Activated T-helper 1 cell treated with anti-CD3 and anti-CD28 coated beads, Interleukin-12 subunit alpha, Interleukin-12 subunit beta, Interleukin-2, Interleukin-4 antibody, amounts not matched to agents 30 ng/mL and 10 ng/mL and 1 ng/mL, durations not matched to agents 14 hours and 24 hours and 36 hours (primary cell): Measurements from ENCODE around the gene ZBTB20. TPM values are rescaled to one million over a fixed set of nuclear protein-coding genes. Genes with fewer than 3 reads are reported as not detected.

Experiments
- DNase-seq: peaks from one replicate; pipeline ENCODE4 v3.0.0; 2021; ENCODE audit warnings: low spot score
- H3K27ac Mint-ChIP-seq: one replicate; pipeline ENCODE4 v1.8.0; 2021; ENCODE audit warnings: mild to moderate bottlenecking, mixed read lengths
- H3K27me3 Mint-ChIP-seq: one replicate; pipeline ENCODE4 v1.8.0; 2022; ENCODE audit warnings: mild to moderate bottlenecking, moderate library complexity, mixed read lengths; ENCODE audit not compliant: insufficient read depth
- H3K36me3 Mint-ChIP-seq: one replicate; pipeline ENCODE4 v1.8.0; 2021; ENCODE audit warnings: low read depth, mixed read lengths
- H3K4me1 Mint-ChIP-seq: one replicate; pipeline ENCODE4 v1.8.0; 2021; ENCODE audit warnings: low read depth, mixed read lengths
- H3K4me3 Mint-ChIP-seq: one replicate; pipeline ENCODE4 v1.8.0; 2021; ENCODE audit warnings: mild to moderate bottlenecking, moderate library complexity, mixed read lengths
- H3K9me3 Mint-ChIP-seq: one replicate; pipeline ENCODE4 v1.8.0; 2021; ENCODE audit warnings: mixed read lengths
- intact Hi-C: fragments of 100-400 bp; cut with micrococcal nuclease; formaldehyde crosslinking; loops from one replicate; pipeline ENCODE4 v1.15.1; 2024
- total RNA-seq: library from RNA; stranded (reverse); gene quantifications from 2 replicates; pipeline ENCODE4 v1.2.3, GENCODE V29; 2022

The ZBTB20 gene
- total RNA-seq, 1 donor from 2014 or later: 4.1 TPM

DNA sequence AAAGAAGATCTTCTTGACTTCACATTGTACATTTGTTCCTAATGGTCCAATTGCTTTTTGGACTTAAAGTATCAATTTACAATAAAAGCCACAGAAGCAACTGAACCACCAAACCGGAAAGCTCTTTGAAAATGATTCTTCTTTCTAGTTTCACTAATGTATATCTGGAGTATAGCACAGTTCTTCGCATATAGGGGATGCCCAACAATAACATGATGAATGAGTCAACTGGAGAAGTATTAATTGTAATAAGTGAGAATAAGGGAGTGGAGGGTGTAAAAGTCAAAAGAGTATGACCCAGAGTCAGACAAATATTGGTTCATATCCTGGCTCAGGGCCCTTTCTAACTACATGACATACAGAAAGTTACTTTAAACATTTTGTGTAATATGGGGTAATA is 425.2 kb downstream of the ZBTB20 start:
- intact Hi-C loops: no loop called here

DNA sequence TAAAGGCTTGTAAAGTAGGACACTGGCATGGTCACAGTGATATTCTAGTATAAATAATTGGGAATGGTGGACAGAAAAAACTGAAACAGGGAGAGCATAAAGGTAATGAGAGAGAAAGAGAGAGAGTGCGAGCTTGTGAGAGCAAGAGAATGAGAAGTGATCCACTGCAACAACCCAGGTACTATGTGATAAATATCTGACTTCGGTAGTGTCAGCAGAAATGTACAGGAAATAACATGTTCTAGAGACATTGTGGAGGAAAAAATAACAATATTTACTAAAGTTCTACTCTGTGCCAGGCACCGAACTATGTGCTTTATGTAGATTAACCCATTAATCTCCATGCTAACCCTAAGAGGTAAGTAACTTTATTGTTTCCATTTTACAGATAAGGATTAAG is 425.9 kb downstream of the ZBTB20 start:
- intact Hi-C loops: no loop called here
- Mint-ChIP-seq H3K4me3 (no peak overlapping the region), H3K9me3 (no peaks in the 10 kb centered on the region), H3K27ac (no peak overlapping the region), H3K27me3 (peaks cover 2% of the 10 kb centered on the region), H3K4me1 (peaks cover 5% of the 10 kb centered on the region), H3K36me3 (peaks cover 2% of the 10 kb centered on the region)
- no peak for DNase-seq

More for the DNA sequence above, 425.2 kb downstream of the ZBTB20 start:
- Mint-ChIP-seq H3K27ac (no peak overlapping the region), H3K36me3 (peaks cover 2% of the 10 kb centered on the region), H3K9me3 (no peaks in the 10 kb centered on the region), H3K4me1 (peaks cover 5% of the 10 kb centered on the region), H3K4me3 (no peak overlapping the region), H3K27me3 (peaks cover 2% of the 10 kb centered on the region)
- no peak for DNase-seq

DNA sequence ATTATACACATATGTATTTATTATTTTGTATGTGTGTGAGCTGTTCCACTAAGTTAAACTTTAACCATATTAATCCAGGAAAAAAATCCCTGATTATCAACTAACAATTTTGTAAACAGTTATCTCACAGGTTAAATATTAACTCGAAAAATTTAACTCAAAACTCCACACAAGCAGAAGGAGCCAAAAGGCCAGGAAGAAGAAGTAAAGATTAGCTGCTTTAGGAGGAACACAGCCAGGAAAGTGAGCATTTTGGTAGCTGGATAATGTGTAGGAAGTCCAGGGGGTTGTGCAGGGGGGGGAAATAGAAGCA is 428.2 kb downstream of the ZBTB20 start:
- no peak overlapping the region for H3K4me3 Mint-ChIP-seq
- peaks cover 2% of the 10 kb centered on the region for H3K36me3 Mint-ChIP-seq
- H3K27ac Mint-ChIP-seq: no peak overlapping the region
- peaks cover 5% of the 10 kb centered on the region for H3K4me1 Mint-ChIP-seq
- intact Hi-C loops: no loop called here
- H3K27me3 Mint-ChIP-seq: peaks cover 2% of the 10 kb centered on the region
- DNase-seq: no peak
- no peaks in the 10 kb centered on the region for H3K9me3 Mint-ChIP-seq

DNA sequence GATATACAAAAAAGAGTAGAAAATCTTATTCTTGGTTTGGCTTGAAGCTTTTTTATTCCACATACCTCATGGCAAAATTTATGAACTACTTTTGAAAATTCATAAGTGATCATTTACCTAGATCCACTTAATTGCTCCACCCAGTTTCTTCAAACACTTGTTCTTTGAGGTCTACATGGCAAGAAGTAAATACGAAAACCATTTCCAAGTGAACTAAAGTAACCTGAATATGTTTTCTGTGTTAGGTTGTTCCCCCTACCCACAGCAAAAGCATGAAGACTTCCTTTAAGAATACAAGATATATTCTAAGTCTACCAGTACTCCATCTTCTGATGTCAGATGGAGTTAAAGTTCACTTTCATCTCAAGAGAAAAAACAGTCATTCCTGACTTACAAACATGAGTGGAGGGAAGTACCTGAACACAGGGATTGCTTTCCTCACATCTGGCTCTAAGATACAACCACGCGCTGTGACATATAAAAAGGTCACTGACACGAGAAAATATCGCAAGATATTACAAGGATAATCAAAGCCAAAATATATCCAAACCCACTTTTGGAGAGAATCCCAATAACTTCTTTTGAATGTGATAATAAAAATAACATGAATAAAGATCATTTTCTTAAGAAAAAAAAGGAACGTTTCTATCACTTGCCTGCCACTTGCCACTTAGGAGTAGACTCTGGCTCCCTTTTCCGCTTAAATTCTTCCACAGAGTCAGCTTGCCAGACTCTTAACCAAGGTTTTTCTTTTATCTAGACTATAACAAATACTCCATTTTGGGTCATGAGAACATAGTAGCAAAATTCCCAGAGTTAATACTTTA is 428.8 kb downstream of the ZBTB20 start:
- intact Hi-C loops: no loop called here
- Mint-ChIP-seq H3K9me3 (no peaks in the 10 kb centered on the region), H3K36me3 (peaks cover 2% of the 10 kb centered on the region), H3K4me1 (peaks cover 5% of the 10 kb centered on the region), H3K4me3 (no peak overlapping the region), H3K27ac (no peak overlapping the region), H3K27me3 (peaks cover 2% of the 10 kb centered on the region)
- DNase-seq: no peak

DNA sequence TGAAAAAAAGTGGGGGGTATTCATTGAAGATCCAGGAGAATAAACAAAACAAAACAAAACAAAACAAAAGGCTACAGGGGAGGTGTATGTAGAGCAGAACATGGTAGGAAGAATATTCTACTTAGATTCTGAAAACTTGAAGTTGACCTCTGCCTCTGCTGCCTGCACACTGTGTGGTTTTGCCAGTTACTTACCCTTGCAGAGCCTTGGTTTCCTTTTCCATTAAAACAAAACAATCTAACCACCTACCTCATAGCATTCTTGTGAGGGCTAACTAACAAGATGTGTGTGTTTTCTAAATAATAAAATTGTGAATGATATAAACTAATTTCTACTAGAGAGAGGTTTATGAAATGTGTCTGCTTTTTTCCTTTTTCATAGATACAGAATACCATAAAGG is 430.2 kb downstream of the ZBTB20 start:
- intact Hi-C loops: no loop called here
- H3K9me3 Mint-ChIP-seq: no peaks in the 10 kb centered on the region
- no peak overlapping the region for H3K27ac Mint-ChIP-seq
- no peaks in the 10 kb centered on the region for H3K27me3 Mint-ChIP-seq
- H3K4me3 Mint-ChIP-seq: no peak overlapping the region
- H3K4me1 Mint-ChIP-seq: peaks cover 3% of the 10 kb centered on the region
- no peak for DNase-seq
- no peaks in the 10 kb centered on the region for H3K36me3 Mint-ChIP-seq

DNA sequence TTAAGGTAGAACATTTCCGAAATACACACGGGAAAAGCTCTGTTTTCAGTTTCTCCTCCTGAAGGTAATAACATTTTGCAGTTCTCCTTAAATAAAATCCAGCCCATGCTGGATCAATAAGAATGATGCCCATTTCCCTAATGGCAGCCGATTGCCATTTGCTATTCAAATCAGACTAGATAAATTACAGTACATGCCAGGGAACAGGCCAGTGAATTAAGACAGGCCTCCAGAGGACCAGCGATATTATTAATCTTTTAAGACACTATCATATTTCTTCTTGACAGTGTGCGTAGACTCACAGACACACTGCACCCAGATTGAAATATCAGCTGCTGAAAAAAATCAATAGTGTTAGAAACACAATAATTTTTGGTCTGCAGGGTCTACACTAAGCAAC is 431.0 kb downstream of the ZBTB20 start:
- intact Hi-C loops: no loop called here
- no peaks in the 10 kb centered on the region for H3K36me3 Mint-ChIP-seq
- no peak overlapping the region for H3K4me3 Mint-ChIP-seq
- DNase-seq: no peak
- H3K27ac Mint-ChIP-seq: no peak overlapping the region
- H3K9me3 Mint-ChIP-seq: no peaks in the 10 kb centered on the region
- no peaks in the 10 kb centered on the region for H3K27me3 Mint-ChIP-seq
- no peaks in the 10 kb centered on the region for H3K4me1 Mint-ChIP-seq

DNA sequence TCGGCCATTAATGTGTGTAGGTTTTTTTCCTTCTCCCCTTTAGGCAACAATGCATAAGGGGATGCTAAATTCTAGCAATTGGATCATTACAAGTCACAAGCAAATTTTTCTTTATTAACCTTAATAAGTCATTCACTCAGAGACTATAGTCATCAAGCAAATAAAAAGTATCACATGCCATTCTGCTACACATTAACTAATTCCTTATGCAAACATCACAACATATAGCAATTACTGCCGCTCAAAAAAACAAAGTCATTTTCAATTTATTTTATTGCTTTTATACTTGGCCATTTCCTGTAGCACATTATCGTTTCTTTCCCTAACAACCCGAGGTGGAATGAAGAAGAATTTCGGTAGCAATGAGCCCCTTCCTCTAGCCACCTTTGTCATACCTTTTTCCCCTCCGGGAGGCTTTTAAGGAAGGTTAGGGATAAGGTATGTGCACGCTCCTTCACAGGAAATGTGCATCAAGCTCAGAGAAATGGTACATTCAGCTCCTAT is 432.1 kb downstream of the ZBTB20 start:
- no peak for DNase-seq
- intact Hi-C loops: no loop called here

DNA sequence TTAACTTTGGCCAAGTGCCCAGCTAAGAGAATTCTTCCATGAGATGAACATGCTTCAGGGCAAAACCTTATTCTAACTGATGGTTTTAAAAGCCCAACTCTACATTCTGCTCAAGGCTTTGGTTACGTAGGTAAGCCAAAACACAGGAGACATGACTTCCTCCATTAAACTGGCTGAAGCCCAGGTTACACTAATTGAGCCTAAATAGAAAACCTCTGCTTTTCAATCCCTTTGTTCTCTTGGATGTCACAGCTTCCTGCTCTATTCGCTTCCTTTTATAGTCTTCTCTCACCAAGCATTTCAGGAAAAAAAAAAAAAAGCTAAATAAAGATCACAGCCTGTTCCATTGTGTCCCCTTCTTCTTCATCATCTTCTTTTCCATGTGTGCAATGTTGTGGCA is 432.9 kb downstream of the ZBTB20 start:
- Mint-ChIP-seq H3K36me3 (no peaks in the 10 kb centered on the region), H3K27me3 (no peaks in the 10 kb centered on the region), H3K9me3 (no peaks in the 10 kb centered on the region), H3K4me3 (no peak overlapping the region), H3K27ac (no peak overlapping the region), H3K4me1 (peaks cover 1% of the 10 kb centered on the region)
- intact Hi-C loops: no loop called here
- no peak for DNase-seq

More for the DNA sequence above, 432.1 kb downstream of the ZBTB20 start:
- Mint-ChIP-seq H3K9me3 (no peaks in the 10 kb centered on the region), H3K27ac (no peak overlapping the region), H3K4me3 (no peak overlapping the region), H3K27me3 (no peaks in the 10 kb centered on the region), H3K36me3 (no peaks in the 10 kb centered on the region), H3K4me1 (no peaks in the 10 kb centered on the region)

DNA sequence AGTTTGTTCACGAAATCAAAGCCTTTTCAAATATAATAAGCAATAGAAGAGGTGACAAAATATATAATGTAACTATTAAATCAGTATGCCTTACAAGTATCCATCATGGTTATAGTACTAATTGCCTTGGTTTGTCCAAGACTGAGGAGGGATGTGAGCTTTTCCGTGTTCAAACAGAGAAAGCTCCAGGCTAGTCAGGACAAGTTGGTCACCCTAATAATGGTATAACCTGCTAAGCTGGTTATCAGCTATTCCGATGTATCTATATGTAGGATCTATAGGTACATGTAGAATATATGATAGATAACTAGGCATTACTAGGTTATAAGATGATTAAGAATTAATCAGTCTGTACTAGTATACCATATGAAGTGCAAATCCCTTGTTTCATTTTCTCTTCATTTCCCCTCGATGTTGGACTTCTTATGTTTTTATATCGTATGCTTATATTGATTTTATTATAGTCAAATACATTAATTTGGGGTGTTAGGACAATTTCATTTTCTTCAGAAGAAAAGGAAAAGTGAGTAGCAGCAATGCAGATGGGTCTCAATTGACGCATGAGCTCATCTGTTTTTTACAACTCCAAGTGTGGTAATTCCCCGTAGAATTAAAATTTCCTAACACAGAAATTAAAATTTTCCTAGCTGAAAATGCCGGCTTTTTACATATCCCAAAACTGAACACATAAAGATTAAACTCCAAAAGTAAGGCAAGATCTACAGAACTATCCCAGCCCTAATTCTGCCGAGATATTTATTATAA is 434.2 kb downstream of the ZBTB20 start:
- Mint-ChIP-seq H3K27me3 (no peaks in the 10 kb centered on the region), H3K4me3 (no peak overlapping the region)
- intact Hi-C loops: no loop called here

DNA sequence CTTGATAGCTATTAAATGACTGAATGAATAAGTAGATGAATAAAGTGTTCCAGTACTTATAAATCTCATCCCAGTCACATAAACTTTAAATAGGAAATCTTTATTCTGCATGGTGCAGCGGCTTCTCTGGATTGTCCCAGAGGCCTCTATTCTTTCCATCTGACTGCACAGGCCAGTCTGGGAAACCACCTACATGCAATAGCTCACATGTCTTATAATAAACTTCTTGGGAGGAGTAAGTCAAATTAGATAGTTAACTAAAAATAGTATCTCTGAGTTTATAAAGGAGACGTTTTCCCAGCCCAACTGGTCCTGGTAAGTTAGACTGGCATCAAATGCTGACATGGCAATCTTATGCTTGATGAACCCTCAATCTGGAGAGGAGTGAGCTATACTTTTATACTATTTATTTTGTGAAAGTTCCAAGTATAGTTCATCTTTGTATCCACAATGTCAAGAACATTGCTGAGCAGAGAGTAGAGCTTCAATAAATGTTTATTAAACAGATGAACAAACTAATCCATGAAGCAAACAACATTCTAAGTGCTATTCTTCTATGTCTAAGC is 435.7 kb downstream of the ZBTB20 start:
- DNase-seq: no peak
- H3K27me3 Mint-ChIP-seq: no peaks in the 10 kb centered on the region
- H3K4me3 Mint-ChIP-seq: no peak overlapping the region
- intact Hi-C loops: no loop called here
- no peak overlapping the region for H3K27ac Mint-ChIP-seq
- H3K4me1 Mint-ChIP-seq: peaks cover 8% of the 10 kb centered on the region
- H3K9me3 Mint-ChIP-seq: no peaks in the 10 kb centered on the region
- no peaks in the 10 kb centered on the region for H3K36me3 Mint-ChIP-seq

More for the DNA sequence above, 434.2 kb downstream of the ZBTB20 start:
- Mint-ChIP-seq H3K4me1 (peaks cover 4% of the 10 kb centered on the region), H3K27ac (no peak overlapping the region), H3K36me3 (no peaks in the 10 kb centered on the region), H3K9me3 (no peaks in the 10 kb centered on the region)
- DNase-seq: no peak

DNA sequence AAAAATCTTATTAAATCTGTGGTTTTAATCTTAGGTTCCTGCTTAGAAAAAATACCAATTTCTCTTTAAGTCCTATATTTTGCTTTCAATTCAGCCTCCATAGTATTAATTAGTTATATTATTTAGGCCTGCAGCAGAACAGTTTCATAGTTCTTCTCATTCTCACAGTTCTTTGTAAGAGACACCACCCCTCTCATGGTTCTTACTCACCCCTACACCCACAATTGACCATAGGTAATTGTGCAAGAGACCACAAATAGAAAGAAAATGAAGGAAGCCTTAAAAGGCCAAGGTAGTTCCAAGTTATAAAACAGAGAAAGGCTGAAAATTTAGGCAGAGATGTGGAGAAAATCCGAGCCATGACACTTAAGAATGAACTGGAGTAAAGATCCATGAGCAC is 438.0 kb downstream of the ZBTB20 start:
- Mint-ChIP-seq H3K36me3 (no peaks in the 10 kb centered on the region), H3K27ac (no peak overlapping the region), H3K27me3 (no peaks in the 10 kb centered on the region), H3K4me3 (no peak overlapping the region), H3K9me3 (no peaks in the 10 kb centered on the region), H3K4me1 (peaks cover 8% of the 10 kb centered on the region)
- intact Hi-C loops: loop anchor here (2.0 kb wide), 1 partner anchor 76 kb away; no protein-coding TSS in a partner anchor
- DNase-seq: no peak

DNA sequence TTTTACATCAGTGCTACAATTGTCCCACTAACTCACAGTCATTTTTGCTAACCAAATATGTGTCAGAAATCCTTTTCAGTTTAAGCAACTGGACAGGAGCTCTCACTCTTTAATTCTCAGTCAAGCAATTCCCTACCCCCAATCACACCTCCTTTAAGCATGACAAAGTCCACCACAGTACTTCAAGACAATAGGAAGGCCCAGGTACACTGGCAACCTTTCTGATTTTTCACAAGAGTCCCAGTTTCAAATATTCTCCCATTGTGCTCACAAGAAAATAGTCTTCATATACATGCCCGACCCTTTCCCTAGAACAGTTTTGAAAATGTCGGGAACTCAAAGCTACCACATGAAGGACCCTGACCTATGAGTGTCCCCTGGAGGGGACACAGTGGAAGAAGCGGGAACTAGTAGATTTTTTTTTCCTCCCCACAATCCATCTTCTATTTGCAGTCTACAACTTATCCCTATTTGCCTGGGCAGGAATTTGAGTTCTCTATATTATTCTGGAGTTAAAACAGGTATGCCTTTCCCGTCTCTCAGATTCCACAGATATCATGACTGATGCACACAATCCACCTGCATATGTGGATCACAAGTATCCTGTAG is 439.7 kb downstream of the ZBTB20 start:
- Mint-ChIP-seq H3K36me3 (no peaks in the 10 kb centered on the region), H3K4me3 (no peak overlapping the region), H3K27ac (no peak overlapping the region), H3K4me1 (peaks cover 8% of the 10 kb centered on the region), H3K27me3 (no peaks in the 10 kb centered on the region), H3K9me3 (no peaks in the 10 kb centered on the region)
- no peak for DNase-seq
- intact Hi-C loops: no loop called here
